NCI-H1092 (cell line): ENCODE data around the gene SIGLEC6.

Experiments
- DNase-seq: peaks from one replicate; lab custom pipeline; 2025; lab: John Stamatoyannopoulos, UW

SIGLEC6 gene

GRCh38 chr19:51548213-51548651 lies 16.8 kb upstream of the SIGLEC6 start:
- no peak for DNase-seq

GRCh38 chr19:51547397-51548212 lies 16.1 kb upstream of the SIGLEC6 start:
- no peak for DNase-seq

DNA sequence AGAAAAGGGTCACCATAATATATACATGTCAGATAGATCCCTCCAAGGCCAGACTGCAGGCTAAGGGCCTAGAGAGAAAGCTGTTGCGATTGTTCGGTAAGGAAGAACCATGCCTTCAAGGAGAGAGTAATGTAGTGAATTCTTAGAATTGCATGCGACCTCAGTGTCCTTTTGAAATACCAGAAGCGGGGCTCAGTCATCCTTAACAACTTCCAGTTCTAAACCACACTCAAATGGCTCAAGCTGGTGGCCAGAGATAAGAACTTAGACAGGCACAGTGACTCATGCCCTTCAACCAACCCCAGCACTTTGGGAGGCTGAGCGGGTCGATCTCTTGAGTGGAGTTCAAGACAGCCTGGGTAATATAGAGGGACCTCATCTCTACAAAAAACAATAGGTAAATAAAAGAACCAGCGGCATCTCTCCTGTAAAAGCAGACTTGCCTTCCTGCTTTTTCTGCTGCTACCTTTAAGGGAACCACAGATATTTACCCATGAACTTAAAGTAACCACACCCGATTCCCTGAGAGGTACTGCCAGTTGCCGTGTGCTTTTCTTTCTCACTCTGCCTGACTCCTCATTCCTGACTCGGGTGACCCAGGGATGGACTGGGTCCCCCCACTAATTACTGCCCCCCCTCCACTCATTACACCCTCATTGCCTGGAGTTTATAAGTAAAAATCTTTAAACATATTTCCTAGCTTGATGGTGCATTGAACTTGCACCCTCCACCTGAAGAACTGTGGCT lies 15.4 kb upstream of the SIGLEC6 start:
- no peak for DNase-seq

- DNase-seq = no peak
These were observed 14.7 kb upstream of the SIGLEC6 start for GRCh38 chr19:51546107-51546649.

DNA sequence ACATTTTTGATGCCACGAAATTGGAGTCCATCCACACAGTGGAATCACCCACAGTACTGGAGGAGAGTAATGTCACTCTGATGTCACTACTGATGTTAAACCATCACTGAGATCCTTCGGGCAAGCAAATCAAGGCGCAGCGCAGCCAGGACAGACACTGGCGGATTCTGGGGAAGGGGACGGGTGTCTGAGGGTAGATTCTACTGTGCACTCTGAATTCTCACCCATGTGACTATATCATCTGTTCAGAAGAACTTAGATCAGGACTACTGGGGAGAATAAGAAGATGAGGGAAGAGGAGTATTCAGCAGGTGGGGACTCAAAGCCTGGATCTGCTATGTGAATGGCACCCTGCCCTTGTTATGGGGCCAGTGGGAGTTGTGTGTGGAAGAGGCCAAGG lies 12.6 kb upstream of the SIGLEC6 start:
- no peak for DNase-seq

- no peak for DNase-seq
These were observed 11.2 kb upstream of the SIGLEC6 start for GRCh38 chr19:51542699-51543098.

DNA sequence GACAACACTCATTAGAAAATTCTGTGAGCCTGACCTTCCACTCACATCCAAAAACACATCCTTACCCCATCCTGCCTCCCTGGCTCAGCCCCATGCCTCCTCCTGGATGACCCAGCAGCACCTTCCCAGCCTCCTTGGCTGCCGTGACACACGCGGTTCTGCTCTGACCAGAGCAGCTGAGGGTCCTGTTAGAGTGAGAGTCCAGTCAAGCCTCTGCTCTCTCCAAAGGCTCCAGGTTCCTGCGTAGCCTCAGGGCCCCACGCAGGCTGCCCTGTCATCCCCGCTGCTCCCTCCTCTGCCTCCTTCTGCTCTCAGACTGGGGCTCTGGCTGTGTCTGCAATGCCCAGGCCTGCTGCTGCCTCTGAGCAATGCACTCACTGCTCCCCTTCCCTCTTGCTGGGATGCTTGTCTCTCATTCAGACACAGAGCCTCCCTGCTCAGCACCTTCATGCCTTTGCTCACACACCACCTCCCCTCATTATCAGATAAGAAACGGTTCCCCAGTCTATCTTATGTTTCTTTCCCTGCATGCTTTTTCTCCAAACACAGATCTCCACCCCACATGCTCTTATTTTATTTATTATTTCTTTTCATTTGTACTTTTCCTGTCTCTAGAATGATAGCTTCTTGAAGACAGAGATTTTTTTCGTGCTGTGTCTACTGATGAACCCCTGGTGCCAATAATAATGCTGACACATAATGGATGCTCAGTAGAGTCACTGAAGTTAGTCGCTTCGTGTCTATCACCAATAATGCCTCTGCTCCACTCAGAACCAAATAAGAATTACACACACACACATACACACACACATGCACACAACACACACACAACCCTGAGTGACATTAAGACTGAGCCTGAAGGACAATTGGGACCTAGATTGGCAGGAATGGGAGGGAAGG lies 10.2 kb upstream of the SIGLEC6 start:
- DNase-seq = no peak

- no peak for DNase-seq
These were observed 8.4 kb upstream of the SIGLEC6 start for GRCh38 chr19:51539821-51540366.

GRCh38 chr19:51535535-51535934 lies 4.1 kb upstream of the SIGLEC6 start:
- DNase-seq = no peak

DNA sequence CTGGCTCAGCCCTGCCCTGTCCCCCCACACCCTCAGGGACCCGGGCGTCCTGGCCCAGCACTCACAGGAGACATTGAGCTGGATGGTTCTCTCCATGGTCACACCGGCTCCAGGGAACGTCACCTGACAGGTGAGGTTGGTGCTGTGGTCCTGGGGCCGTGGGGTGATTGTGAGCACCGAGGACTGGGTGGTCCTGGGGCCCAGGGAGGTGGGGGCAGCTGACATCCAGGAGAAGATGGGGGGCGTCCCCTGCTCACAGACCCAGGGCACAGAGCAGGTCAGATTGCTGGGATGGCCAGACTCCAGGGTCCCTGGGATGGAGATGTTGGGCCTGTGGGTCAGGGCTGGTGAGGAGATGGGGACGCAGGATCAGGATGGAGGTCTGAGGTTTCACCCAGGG lies 854 bp downstream of the SIGLEC6 start:
- no peak for DNase-seq

DNA sequence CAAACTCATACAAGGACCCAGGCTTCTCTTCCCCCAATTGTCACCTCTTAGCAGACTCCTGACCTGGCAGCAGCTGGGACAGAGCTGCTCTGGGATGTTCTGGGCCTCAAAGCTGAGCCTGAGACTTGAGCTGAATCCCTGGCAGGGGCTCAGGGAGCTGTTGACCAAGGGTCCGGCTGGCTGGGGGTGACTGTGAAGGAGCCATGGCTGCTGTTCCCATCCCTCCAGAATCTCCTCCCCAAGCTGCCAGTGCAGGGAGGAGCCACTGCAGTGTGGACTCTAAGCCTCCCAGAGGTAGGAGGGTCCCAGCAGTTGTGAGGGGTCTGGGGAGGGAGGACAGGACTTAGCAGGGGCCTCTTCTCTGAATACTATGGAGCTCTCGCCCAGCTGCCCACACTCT lies 2.2 kb downstream of the SIGLEC6 start:
- no peak for DNase-seq

DNA sequence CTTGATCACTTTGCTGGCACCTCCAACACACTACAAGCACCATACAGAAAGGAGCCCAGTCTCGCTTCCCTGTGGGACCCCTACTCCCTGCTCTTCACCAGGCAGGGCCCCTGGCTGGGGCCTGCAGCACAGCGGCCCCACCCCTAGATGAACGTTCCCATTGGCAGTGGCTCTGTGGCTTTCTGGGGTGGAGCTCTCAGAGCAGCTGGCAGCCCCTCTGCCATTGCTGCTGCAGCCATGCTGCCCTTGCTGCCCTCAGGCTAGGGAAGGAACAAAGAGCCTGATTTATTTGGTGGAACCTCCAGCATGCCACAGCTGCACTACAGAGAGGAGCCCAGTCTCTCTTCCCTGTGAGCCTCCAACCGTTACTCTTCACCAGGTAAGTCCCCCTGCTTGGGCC lies 5.8 kb downstream of the SIGLEC6 start:
- DNase-seq = no peak

GRCh38 chr19:51524666-51525264 lies 6.7 kb downstream of the SIGLEC6 start:
- no peak for DNase-seq

DNA sequence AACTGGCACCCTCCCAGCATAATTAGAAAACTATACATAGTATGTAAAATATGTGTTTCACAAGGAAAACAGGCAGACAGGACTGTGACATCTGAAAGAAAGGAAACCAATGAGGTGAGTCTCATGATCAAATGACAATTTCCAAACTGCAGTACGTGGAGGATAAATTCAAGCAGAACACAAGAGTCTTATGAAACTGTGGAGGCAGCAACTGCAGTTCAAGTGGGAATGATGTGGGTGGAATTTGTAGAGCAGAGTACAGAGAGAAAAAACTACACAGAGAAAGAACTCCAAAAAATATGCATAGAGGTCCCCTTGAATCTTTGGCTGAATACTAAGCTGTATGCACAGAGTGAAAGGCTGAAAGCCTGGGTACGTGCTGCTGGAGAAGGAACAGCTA lies 9.7 kb downstream of the SIGLEC6 start:
- no peak for DNase-seq

- DNase-seq = no peak
These were observed 10.1 kb downstream of the SIGLEC6 start for GRCh38 chr19:51521357-51521756.

DNA sequence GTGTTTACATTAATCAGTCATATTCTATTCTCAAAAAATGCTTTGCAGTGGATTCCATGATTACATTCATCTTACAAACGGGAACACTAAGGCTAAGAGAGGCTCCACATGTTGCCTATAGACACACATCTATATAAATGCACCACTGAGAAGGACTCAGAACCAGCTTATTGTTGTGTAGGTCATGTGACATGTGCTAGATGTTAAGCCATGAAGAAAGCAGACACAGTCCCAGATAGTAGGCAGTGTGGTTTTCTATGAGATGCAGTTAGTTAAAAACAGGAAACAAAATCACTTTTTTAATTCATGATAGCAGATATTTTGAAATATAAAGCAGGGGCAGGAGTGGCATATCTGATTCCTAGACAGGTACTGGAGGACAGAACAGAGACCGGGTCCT lies 10.7 kb downstream of the SIGLEC6 start:
- no peak for DNase-seq

DNA sequence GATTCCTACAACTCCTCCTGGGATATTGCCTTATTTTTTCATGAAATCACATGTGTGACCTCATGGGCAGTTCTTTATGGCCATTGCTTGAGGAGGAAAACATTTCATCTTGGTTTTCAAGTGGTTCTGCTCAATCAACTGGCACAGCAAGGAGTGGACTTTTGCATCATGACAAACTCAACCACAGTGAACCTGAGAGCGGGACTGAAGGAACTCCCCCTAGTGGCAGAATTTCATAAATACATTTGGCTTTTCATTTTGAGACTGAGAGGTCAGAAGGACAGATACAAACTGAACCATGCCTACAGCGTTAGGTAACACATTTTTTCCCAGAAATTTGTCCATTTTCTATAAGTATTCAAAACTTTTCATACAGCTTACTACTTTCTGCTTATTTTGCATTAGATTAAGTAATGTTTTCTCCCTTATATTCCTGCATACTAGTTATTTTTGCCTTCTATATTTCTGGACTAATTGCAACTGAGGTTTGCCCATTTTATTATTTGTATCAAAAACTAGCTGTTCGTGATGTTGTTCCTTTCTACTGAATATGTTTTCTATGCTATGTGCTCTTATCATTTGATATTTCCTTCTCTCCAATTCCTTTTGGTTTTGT lies 16.5 kb downstream of the SIGLEC6 start:
- no peak for DNase-seq

DNA sequence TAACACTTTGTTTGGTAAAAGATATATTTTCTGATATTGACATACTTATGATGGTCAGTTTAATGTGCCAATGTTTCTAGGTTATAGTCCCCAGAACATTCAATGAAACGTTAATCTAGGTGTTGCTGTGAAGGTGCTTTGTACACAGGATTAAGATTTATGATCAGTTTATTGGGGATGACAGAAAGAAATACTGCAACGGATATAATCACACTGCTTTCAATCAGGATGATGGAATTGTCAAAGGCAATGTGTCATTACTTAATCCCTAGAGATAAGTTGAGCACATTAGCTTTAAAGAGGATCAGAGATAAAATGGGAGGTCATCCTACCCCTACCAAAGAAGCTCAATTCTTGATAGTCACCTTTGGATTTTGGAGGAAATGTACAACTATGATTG lies 17.5 kb downstream of the SIGLEC6 start:
- no peak for DNase-seq

- no peak for DNase-seq
These were observed 20.1 kb downstream of the SIGLEC6 start for GRCh38 chr19:51511353-51511752.

DNA sequence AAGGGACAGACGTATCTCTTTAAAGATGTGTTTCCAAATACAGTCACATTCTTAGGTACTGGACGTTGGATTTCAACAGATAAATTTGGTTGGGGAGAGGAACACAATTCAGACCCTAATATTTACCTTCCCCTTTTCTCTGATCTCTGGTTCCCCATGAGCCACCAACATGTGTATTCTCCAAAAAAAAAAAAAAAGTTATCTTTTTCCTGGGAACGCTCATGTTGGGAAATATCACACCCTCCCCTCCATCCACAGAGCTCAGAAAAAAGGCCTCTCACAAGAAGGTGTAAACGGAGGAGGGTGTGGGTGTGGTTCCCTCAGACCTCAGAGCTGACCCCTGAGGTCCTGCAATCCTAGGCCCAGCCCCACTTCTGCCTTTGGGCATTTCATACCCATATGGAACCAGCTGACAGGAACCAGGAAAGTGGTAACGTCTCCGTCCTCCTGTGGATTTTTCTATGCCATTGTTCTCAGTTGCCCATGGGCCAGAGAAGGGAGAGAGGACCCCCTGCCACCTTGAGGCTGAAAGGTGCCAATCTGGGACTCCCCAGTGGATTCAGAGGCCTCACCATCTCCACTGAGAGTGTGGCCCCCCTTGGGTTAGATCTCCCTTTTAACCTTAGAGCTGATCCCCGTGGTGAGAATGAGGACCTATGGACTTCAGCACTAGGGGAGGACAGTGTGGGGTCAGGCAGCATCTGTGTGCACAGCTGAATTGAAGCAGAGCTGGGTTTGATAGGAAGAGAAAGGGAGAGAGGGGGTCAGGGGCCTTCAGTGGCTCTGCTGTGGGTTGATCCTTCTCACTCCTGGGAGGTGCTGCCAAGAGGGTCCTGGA lies 21.4 kb downstream of the SIGLEC6 start:
- no peak for DNase-seq
